PC-9 (cell line): Measurements from ENCODE around the gene SASH1. TPM values are rescaled to one million over a fixed set of nuclear protein-coding genes. Genes with fewer than 3 reads are reported as not detected.

ENCODE experiments used
- Bru-seq: library from RNA; stranded (reverse); fragments of 400-500 nt; gene quantifications from one replicate; lab custom pipeline; 2021; lab: Mats Ljungman, UMichigan
- BruChase-seq, 2 experiments: library from RNA; stranded (reverse); fragments of 400-500 nt; gene quantifications; one replicate each; lab custom pipeline; 2021; lab: Mats Ljungman, UMichigan
- BruUV-seq: library from RNA; stranded (reverse); fragments of 400-500 nt; replicated peaks from 2 replicates; lab custom pipeline; 2021; lab: Mats Ljungman, UMichigan
- CTCF ChIA-PET: fragments of 300-600 bp; sonication (Branson Sonifier 250); formaldehyde crosslinking; loops from one replicate; lab custom pipeline; 2022; ENCODE audit warnings: antibody characterized with exemption; lab: Charles Lee
- POLR2A ChIA-PET: fragments of 300-600 bp; sonication (Branson Sonifier 250); formaldehyde crosslinking; loops from one replicate; lab custom pipeline; 2022; ENCODE audit warnings: antibody characterized with exemption; ENCODE audit not compliant: unreplicated experiment; lab: Charles Lee
- DNase-seq, 2 experiments: peaks; one replicate each; pipeline versions ENCODE4 v3.0.0 to v3.0.0-alpha.2; 2015 to 2022; ENCODE audit warnings: mixed read lengths in 1 of 2
- H2AFZ ChIP-seq: fragments of 200-600 bp; sonication (generic); 2 replicates; pipeline ENCODE4 v1.8.1; 2017; ENCODE audit warnings: antibody characterized with exemption
- H3F3A ChIP-seq: fragments of 200-600 bp; sonication (generic); 2 replicates; pipeline ENCODE4 v1.8.1; 2017; ENCODE audit warnings: antibody characterized with exemption, mild to moderate bottlenecking, low read depth; ENCODE audit not compliant: insufficient read depth
- H3K27ac ChIP-seq: fragments of 200-600 bp; sonication (generic); 2 replicates; pipeline ENCODE4 v1.6.1; 2016; ENCODE audit warnings: mixed run types
- H3K27me3 ChIP-seq: fragments of 200-600 bp; sonication (generic); 2 replicates; pipeline ENCODE4 v1.6.1; 2016; ENCODE audit warnings: low read depth, mixed run types; ENCODE audit not compliant: insufficient read depth
- H3K36me3 ChIP-seq: fragments of 200-600 bp; sonication (generic); 2 replicates; pipeline ENCODE4 v1.6.1; 2016; ENCODE audit warnings: low read depth, mixed run types
- H3K4me1 ChIP-seq: fragments of 200-600 bp; sonication (generic); replicated peaks from 2 replicates; pipeline ENCODE4 v1.6.1; 2016; ENCODE audit warnings: mixed run types; ENCODE audit not compliant: insufficient read depth
- H3K4me2 ChIP-seq: fragments of 200-600 bp; sonication (generic); 2 replicates; pipeline ENCODE4 v1.6.1; 2017; ENCODE audit warnings: mixed run types
- H3K4me3 ChIP-seq: fragments of 200-600 bp; sonication (generic); 2 replicates; pipeline ENCODE4 v1.6.1; 2016; ENCODE audit warnings: mixed run types
- H3K79me2 ChIP-seq: fragments of 200-600 bp; sonication (generic); 2 replicates; pipeline ENCODE4 v1.6.1; 2017; ENCODE audit warnings: low read depth, mixed run types
- H3K9me2 ChIP-seq: fragments of 200-600 bp; sonication (generic); 2 replicates; pipeline ENCODE4 v1.8.1; 2017; ENCODE audit warnings: mild to moderate bottlenecking; ENCODE audit not compliant: insufficient read depth
- H3K9me3 ChIP-seq: fragments of 200-600 bp; sonication (generic); 2 replicates; pipeline ENCODE4 v1.8.1; 2016; ENCODE audit warnings: low read depth; ENCODE audit not compliant: insufficient read depth
- H4K20me1 ChIP-seq: fragments of 200-600 bp; sonication (generic); 2 replicates; pipeline ENCODE4 v1.8.1; 2017; ENCODE audit not compliant: insufficient read depth
- EZH2 ChIP-seq: fragments of 200-600 bp; sonication (generic); IDR thresholded peaks from 2 replicates; pipeline ENCODE4 v1.8.0; 2017; ENCODE audit warnings: antibody characterized with exemption, low read depth
- intact Hi-C: fragments of 100-400 bp; cut with micrococcal nuclease; formaldehyde crosslinking; loops from one replicate; pipeline ENCODE4 v1.10.0; 2022; ENCODE audit not compliant: unreplicated experiment
- long read RNA-seq: library from polyadenylated mRNA; stranded (forward); transcript quantifications from one replicate; pipeline ENCODE4 v2.0.0, GENCODE V29; 2022
- total RNA-seq: library from RNA; stranded (reverse); gene quantifications from 2 replicates; pipeline ENCODE4 v1.2.3, GENCODE V29; 2021
- TF ChIP-seq, protein P1 (sequence below): fragments of 200-600 bp; sonication (generic); conservative IDR thresholded peaks from 2 replicates; pipeline ENCODE4 v1.6.1; 2017; ENCODE audit warnings: mixed run types, antibody characterized with exemption, mild to moderate bottlenecking, moderate library complexity

Gene SASH1
- total RNA-seq (32.9 and 35.5 TPM in 2 replicates), Bru-seq, nascent RNA (percentile 73 among the genes with signal in this experiment), BruChase-seq, experiment 1, labeled RNA remaining after a 2-hour chase (percentile 61 among the genes with signal in this experiment), BruChase-seq, experiment 2, labeled RNA remaining after a 6-hour chase (percentile 63 among the genes with signal in this experiment)
- long read RNA-seq, full-length matches to known transcripts: 3 of 10 reads
- long read RNA-seq, partial matches to known transcripts: 5 of 10 reads
- long read RNA-seq, other reads (novel, unspliced or antisense): 2 of 10 reads

DNA sequence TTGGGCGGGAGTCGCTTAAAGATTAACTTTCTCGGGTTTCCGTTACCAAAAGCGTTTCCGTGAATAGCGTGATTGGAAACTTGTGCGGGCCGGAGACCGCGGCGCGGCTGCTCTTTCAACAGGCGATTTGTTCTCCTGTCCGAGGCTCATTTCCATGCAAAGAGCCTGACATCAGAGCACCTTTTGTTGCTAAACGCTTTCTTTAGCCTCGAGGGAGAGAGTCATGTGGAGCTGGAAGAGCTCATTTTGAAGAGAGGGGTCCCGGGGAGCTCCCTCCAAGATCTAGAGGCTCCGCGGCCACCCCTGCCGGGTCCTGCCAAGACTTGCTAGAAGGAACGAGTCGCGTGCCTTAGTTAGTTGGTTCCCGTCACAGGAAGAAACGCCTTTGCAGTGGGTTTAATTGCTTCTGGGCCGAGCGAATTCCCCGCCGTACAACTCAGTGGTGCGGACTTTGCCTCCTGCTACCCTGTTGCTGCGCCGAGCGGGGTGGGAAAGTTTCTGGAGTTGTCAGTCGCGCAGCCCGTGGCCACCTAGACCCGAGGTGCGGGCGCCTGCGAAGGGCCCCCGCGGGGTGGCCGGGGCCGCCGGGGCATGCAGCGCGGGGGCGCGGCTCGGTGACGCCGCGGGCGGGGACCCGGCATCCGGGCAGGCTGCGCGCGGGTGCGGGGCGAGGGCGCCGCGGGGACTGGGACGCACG is at the start of gene SASH1:
Gene SASH1, plus strand, starts transcription at position 489 of the 697 bp plus-strand sequence. CDS start 230 bp downstream, outside the sequence.
- peak within 1 kb of the TSS; percentile 79 for H3K4me3 ChIP-seq
- peak within 1 kb of the TSS; percentile 85 for H3K27ac ChIP-seq
- intact Hi-C loops: loop anchor here (1.0 to 10.0 kb wide), 6 partner anchors 35 to 150 kb away; no protein-coding TSS in a partner anchor
- H3K4me1 ChIP-seq: peaks cover 36% of the 10 kb centered on the region
- no peaks in the 10 kb centered on the region for H3K9me3 ChIP-seq
- no peaks in the 10 kb centered on the region; the same call in 1 of the 2 replicates for H3F3A ChIP-seq
- H3K79me2 ChIP-seq: peaks cover 42% of the 10 kb centered on the region
- H2AFZ ChIP-seq: peak within 1 kb of the TSS; percentile 84
- no peaks in the 10 kb centered on the region for H3K27me3 ChIP-seq
- H3K9me2 ChIP-seq: no peaks in the 10 kb centered on the region; the same call in 1 of the 2 replicates
- no peaks in the 10 kb centered on the region for H4K20me1 ChIP-seq
- no peak for TF ChIP-seq EZH2
- TF ChIP-seq, protein P1, sequence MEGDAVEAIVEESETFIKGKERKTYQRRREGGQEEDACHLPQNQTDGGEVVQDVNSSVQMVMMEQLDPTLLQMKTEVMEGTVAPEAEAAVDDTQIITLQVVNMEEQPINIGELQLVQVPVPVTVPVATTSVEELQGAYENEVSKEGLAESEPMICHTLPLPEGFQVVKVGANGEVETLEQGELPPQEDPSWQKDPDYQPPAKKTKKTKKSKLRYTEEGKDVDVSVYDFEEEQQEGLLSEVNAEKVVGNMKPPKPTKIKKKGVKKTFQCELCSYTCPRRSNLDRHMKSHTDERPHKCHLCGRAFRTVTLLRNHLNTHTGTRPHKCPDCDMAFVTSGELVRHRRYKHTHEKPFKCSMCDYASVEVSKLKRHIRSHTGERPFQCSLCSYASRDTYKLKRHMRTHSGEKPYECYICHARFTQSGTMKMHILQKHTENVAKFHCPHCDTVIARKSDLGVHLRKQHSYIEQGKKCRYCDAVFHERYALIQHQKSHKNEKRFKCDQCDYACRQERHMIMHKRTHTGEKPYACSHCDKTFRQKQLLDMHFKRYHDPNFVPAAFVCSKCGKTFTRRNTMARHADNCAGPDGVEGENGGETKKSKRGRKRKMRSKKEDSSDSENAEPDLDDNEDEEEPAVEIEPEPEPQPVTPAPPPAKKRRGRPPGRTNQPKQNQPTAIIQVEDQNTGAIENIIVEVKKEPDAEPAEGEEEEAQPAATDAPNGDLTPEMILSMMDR: no peak
- 0 out of 2 replicates have a peak, but pooled peaks cover 13% of the 10 kb centered on the region for H3K36me3 ChIP-seq
- DNase-seq: peak; percentile 45 to 84
- ChIA-PET POLR2A (interaction anchor here (0.6 to 0.7 kb wide), 2 partner anchors 77 to 99 kb away, joined by 3 to 5 read pairs; no protein-coding TSS in a partner anchor), CTCF (no interaction called here)
- H3K4me2 ChIP-seq: peak within 1 kb of the TSS; percentile 93
- no TSS peak for BruUV-seq

DNA sequence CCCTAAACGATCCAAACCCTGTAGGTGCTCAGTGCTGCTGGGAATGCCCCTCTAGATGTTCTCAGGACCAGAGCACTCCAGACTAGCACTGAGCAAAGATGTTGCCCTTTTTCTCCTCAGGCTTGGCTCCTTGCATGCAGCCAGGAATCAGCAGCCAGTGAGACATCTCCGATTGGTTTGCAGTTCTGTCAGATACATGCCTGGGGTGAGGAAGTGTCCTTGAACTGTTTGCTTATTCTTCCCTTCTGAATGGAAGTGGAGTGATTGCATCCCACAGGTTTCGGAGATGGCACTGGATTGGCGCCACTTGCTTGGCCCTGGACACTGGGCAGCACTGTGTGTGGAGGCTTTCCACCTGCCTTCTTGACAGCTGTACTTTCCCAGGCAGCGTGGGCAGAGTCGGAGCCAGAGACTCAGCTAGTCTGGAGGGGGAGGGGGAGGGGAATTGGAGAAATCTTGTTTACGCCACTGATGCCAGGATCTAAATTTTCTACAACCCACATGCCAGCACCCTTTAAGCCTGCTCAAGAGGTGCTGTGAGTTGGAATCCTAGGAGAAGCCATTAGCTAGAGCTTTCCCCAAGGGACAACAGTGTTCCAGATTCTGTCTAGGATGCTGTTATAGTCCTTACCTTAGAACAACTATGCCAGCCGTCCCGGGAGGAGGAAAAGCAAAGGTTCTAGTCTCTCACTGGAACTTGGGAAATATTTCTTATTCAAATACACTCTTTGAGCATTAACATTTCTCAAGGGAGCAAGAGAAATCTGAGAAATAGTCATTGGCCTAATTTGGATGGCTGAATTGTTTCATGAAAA is 49.2 kb upstream of the SASH1 start:
- no TSS peak for BruUV-seq
- H3K79me2 ChIP-seq: no peaks in the 10 kb centered on the region

More for the DNA sequence above, 49.2 kb upstream of the SASH1 start:
- CTCF ChIA-PET: no interaction called here
- Histone ChIP-seq H4K20me1 (no peaks in the 10 kb centered on the region), H3F3A (no peaks in the 10 kb centered on the region), H2AFZ (no peak overlapping the region), H3K27ac (no peak overlapping the region), H3K4me1 (no peaks in the 10 kb centered on the region), H3K36me3 (no peaks in the 10 kb centered on the region), H3K27me3 (no peaks in the 10 kb centered on the region), H3K9me2 (no peaks in the 10 kb centered on the region), H3K4me3 (no peak overlapping the region), H3K9me3 (no peaks in the 10 kb centered on the region), H3K4me2 (no peak overlapping the region)
- POLR2A ChIA-PET: no interaction called here
- no peak for DNase-seq
- intact Hi-C loops: no loop called here
- TF ChIP-seq, protein P1: no peak
- TF ChIP-seq EZH2: no peak
